ENCODE results near the gene TNIK. TPM values are rescaled to one million over a fixed set of nuclear protein-coding genes. Genes with fewer than 3 reads are reported as not detected.
A peak's percentile ranks its signal among the peaks of the same experiment; 100 is the strongest.

TNIK gene
- total and polyA plus RNA-seq, 10 of the 15 experiments (the other 5 are each of a cell fraction or from before 2014, with no cell fraction given): 13.9 to 74.3 (median 48.2) TPM

- TF ChIP-seq USF2 (IDR thresholded peaks at IDR 0.05; ENCODE audit: borderline replicate concordance, low read depth, low read length): no peak
- no peak for TF ChIP-seq E2F8 (IDR thresholded peaks at IDR 0.05; ENCODE audit: low read depth, partially characterized antibody)
- TF ChIP-seq BHLHE40 (IDR thresholded peaks at IDR 0.05; ENCODE audit: borderline replicate concordance in 1 of 2, low read depth in 2 of 2, low read length in 1 of 2): peak; percentile 60 to 75; a peak in 3 of 4 replicates
- TF ChIP-seq POU2F2 (IDR thresholded peaks at IDR 0.05; ENCODE audit: borderline replicate concordance, low read depth, low read length): 0 out of 3 replicates have a peak, but pooled peaks have one; percentile 8
- no peak for TF ChIP-seq TAF1 (IDR thresholded peaks at IDR 0.05; ENCODE audit: borderline replicate concordance, low read depth, low read length)
- TF ChIP-seq JUNB (IDR thresholded peaks at IDR 0.05): peak; percentile 94
- no peak for TF ChIP-seq ZBTB4 (CRISPR knock-in tag; IDR thresholded peaks at IDR 0.05)
- no peak for TF ChIP-seq ZZZ3 (IDR thresholded peaks at IDR 0.05; ENCODE audit: control insufficient read depth, insufficient read length, low read depth)
- no peak for TF ChIP-seq E2F4 (IDR thresholded peaks at IDR 0.05; ENCODE audit: low read depth, low read length)
- peak in 1 of 2 experiments; percentile 21; a peak in 1 of 4 replicates for TF ChIP-seq EP300 (IDR thresholded peaks at IDR 0.05; ENCODE audit: borderline replicate concordance in 1 of 2, control insufficient read depth in 1 of 2, low read depth in 2 of 2, low read length in 2 of 2)
- TF ChIP-seq TCF7 (IDR thresholded peaks at IDR 0.05; ENCODE audit: borderline replicate concordance): no peak
- TF ChIP-seq CHD1 (IDR thresholded peaks at IDR 0.05; ENCODE audit: low read depth, low read length): 0 out of 2 replicates have a peak, but pooled peaks have one; percentile 58
- TF ChIP-seq IKZF1 (conservative IDR thresholded peaks at IDR 0.05): 0 out of 2 replicates have a peak, but pooled peaks have one; percentile 9
- peak; percentile 90 for TF ChIP-seq FOXM1 (IDR thresholded peaks at IDR 0.05; ENCODE audit: low read depth, low read length)
- TF ChIP-seq SMC3 (IDR thresholded peaks at IDR 0.05; ENCODE audit: borderline replicate concordance, low read length): no peak
- no peak for TF ChIP-seq ZNF217 (IDR thresholded peaks at IDR 0.05)
- no peak for TF ChIP-seq BMI1 (IDR thresholded peaks at IDR 0.05; ENCODE audit: borderline replicate concordance)
- TF ChIP-seq CREM (IDR thresholded peaks at IDR 0.05; ENCODE audit: low read depth): peak; percentile 74
- peak; percentile 71; the same call in 1 of the 2 replicates for TF ChIP-seq ATF2 (IDR thresholded peaks at IDR 0.05; ENCODE audit: low read length)
Measured at GRCh38 chr3:171284308-171285075, 175.7 kb downstream of the TNIK start (continued).

All from GM12878 (cell line).